IMR-90 (cell line): Measurements from ENCODE around the gene LGALS16. TPM values are rescaled to one million over a fixed set of nuclear protein-coding genes. Genes with fewer than 3 reads are reported as not detected.

Source experiments
- ATAC-seq: fragments of 200-7000 bp; cut with Tn5 transposase; 2 replicates; pipeline ENCODE4 v1.9.1; 2020; ENCODE audit warnings: low read depth, mild to moderate bottlenecking, moderate library complexity
- BruUV-seq: library from RNA; stranded (reverse); fragments of 400-500 nt; replicated peaks from 2 replicates; lab custom pipeline; 2021; lab: Mats Ljungman, UMichigan
- CTCF ChIA-PET: fragments of 300-600 bp; formaldehyde crosslinking; extraction: SDS; loops from one replicate; lab custom pipeline; 2021; ENCODE audit warnings: antibody characterized with exemption; lab: Yijun Ruan, JAX
- POLR2A ChIA-PET: fragments of 300-600 bp; sonication (Branson Sonifier 250); formaldehyde crosslinking; loops from one replicate; lab custom pipeline; 2022; ENCODE audit warnings: antibody characterized with exemption; ENCODE audit not compliant: unreplicated experiment; lab: Charles Lee
- DNase-seq: peaks from one replicate; pipeline ENCODE4 v3.0.0; 2013
- H2AFZ ChIP-seq: replicated peaks from 2 replicates; pipeline ENCODE3; 2013; ENCODE audit warnings: low read length, mild to moderate bottlenecking; ENCODE audit not compliant: poor library complexity
- H2AK5ac ChIP-seq: 2 replicates; pipeline ENCODE4 v1.6.1; 2013; ENCODE audit warnings: low read depth, low read length, inconsistent platforms
- H2AK9ac ChIP-seq: replicated peaks from 2 replicates; pipeline ENCODE3; 2013; ENCODE audit warnings: mild to moderate bottlenecking, low read depth, low read length, moderate library complexity; ENCODE audit not compliant: poor library complexity
- H2BK120ac ChIP-seq: 2 replicates; pipeline ENCODE4 v1.6.1; 2013; ENCODE audit warnings: low read depth, low read length, inconsistent platforms
- H2BK15ac ChIP-seq: 3 replicates; pipeline ENCODE4 v1.6.1; 2013; ENCODE audit warnings: low read depth, low read length, inconsistent platforms
- H2BK20ac ChIP-seq: 2 replicates; pipeline ENCODE4 v1.6.1; 2013; ENCODE audit warnings: low read depth, mild to moderate bottlenecking, inconsistent platforms, low read length, moderate library complexity
- H2BK5ac ChIP-seq: 2 replicates; pipeline ENCODE4 v1.6.1; 2013; ENCODE audit warnings: mild to moderate bottlenecking, low read depth, low read length, inconsistent platforms; ENCODE audit not compliant: poor library complexity, severe bottlenecking
- H3K14ac ChIP-seq: replicated peaks from 2 replicates; pipeline ENCODE4 v1.6.1; 2013; ENCODE audit warnings: low read depth, low read length, inconsistent platforms
- H3K18ac ChIP-seq: 2 replicates; pipeline ENCODE4 v1.6.1; 2013; ENCODE audit warnings: low read depth, low read length, control low read depth
- H3K23ac ChIP-seq: 2 replicates; pipeline ENCODE4 v1.6.1; 2013; ENCODE audit warnings: low read depth, low read length, inconsistent platforms
- H3K27ac ChIP-seq: 2 replicates; pipeline ENCODE4 v1.5.1; 2013; ENCODE audit warnings: mild to moderate bottlenecking, control low read depth, low read length; ENCODE audit not compliant: insufficient read depth
- H3K27me3 ChIP-seq: 2 replicates; pipeline ENCODE4 v1.6.1; 2013; ENCODE audit warnings: low read length; ENCODE audit not compliant: control insufficient read depth, insufficient read depth
- H3K36me3 ChIP-seq: 2 replicates; pipeline ENCODE4 v1.6.1; 2013; ENCODE audit warnings: low read length, mixed read lengths; ENCODE audit not compliant: control insufficient read depth, insufficient read depth
- H3K4ac ChIP-seq: 2 replicates; pipeline ENCODE4 v1.6.1; 2013; ENCODE audit warnings: low read depth, low read length, inconsistent platforms
- H3K4me1 ChIP-seq: 2 replicates; pipeline ENCODE4 v1.6.1; 2013; ENCODE audit warnings: low read length, mixed read lengths; ENCODE audit not compliant: control insufficient read depth, insufficient read depth
- H3K4me2 ChIP-seq: 2 replicates; pipeline ENCODE4 v1.6.1; 2013; ENCODE audit warnings: low read depth, mild to moderate bottlenecking, control low read depth, low read length, moderate library complexity
- H3K4me3 ChIP-seq: 2 replicates; pipeline ENCODE4 v1.5.1; 2013; ENCODE audit warnings: low read depth, mild to moderate bottlenecking, control low read depth, low read length, moderate library complexity; ENCODE audit not compliant: insufficient read depth
- H3K56ac ChIP-seq: 2 replicates; pipeline ENCODE4 v1.6.1; 2013; ENCODE audit warnings: low read length, inconsistent platforms; ENCODE audit not compliant: insufficient read depth; ENCODE audit errors: extremely low read depth
- H3K79me1 ChIP-seq, 2 experiments: 2 replicates each; pipeline ENCODE4 v1.6.1; 2013; ENCODE audit warnings: low read length in 2 of 2, inconsistent platforms in 1 of 2, low read depth in 1 of 2
- H3K9ac ChIP-seq: 2 replicates; pipeline ENCODE4 v1.6.1; 2013; ENCODE audit warnings: low read depth, low read length, control low read depth
- H3K9me1 ChIP-seq: 2 replicates; pipeline ENCODE4 v1.6.1; 2013; ENCODE audit warnings: low read length, inconsistent platforms; ENCODE audit not compliant: insufficient read depth
- H3K9me3 ChIP-seq: 2 replicates; pipeline ENCODE4 v1.6.1; 2013; ENCODE audit warnings: low read length; ENCODE audit not compliant: control insufficient read depth, insufficient read depth
- H4K20me1 ChIP-seq: 2 replicates; pipeline ENCODE4 v1.6.1; 2013; ENCODE audit warnings: low read length, inconsistent platforms; ENCODE audit not compliant: insufficient read depth
- H4K5ac ChIP-seq: 2 replicates; pipeline ENCODE4 v1.6.1; 2013; ENCODE audit warnings: mild to moderate bottlenecking, low read depth, low read length, control low read depth
- H4K8ac ChIP-seq, 2 experiments: 2 replicates each; pipeline ENCODE4 v1.6.1; 2013; ENCODE audit warnings: low read depth in 2 of 2, low read length in 2 of 2, control low read depth in 1 of 2, inconsistent platforms in 1 of 2
- H4K91ac ChIP-seq: 2 replicates; pipeline ENCODE4 v1.6.1; 2013; ENCODE audit warnings: low read depth, low read length, inconsistent platforms; ENCODE audit not compliant: insufficient read depth
- CHD1 ChIP-seq: IDR thresholded peaks from 2 replicates; pipeline ENCODE4 v1.6.1; 2012; ENCODE audit warnings: low read depth, low read length, improper control_type of control experiment
- FOS ChIP-seq: fragments of 150-350 bp; IDR thresholded peaks from 2 replicates; pipeline ENCODE4 v1.6.1; 2016; ENCODE audit warnings: low read depth, low read length
- MXI1 ChIP-seq: IDR thresholded peaks from 2 replicates; pipeline ENCODE4 v1.6.1; 2012; ENCODE audit warnings: low read depth, mild to moderate bottlenecking, low read length, moderate library complexity, borderline replicate concordance
- POLR2A ChIP-seq: IDR thresholded peaks from 2 replicates; pipeline ENCODE4 v1.6.1; 2012; ENCODE audit warnings: mild to moderate bottlenecking, low read depth, low read length
- RAD21 ChIP-seq: IDR thresholded peaks from 2 replicates; pipeline ENCODE4 v1.6.1; 2012; ENCODE audit warnings: low read length, improper control_type of control experiment
- RCOR1 ChIP-seq: IDR thresholded peaks from 2 replicates; pipeline ENCODE4 v1.6.1; 2012; ENCODE audit warnings: mild to moderate bottlenecking, low read length, improper control_type of control experiment; ENCODE audit not compliant: insufficient replicate concordance
- SMC3 ChIP-seq: fragments of 150-350 bp; IDR thresholded peaks from 2 replicates; pipeline ENCODE4 v1.6.1; 2016; ENCODE audit warnings: low read depth, mild to moderate bottlenecking, antibody characterized with exemption, low read length, moderate library complexity
- USF2 ChIP-seq: fragments of 150-350 bp; IDR thresholded peaks from 2 replicates; pipeline ENCODE4 v1.6.1; 2017; ENCODE audit warnings: mild to moderate bottlenecking, antibody characterized with exemption, low read length, low read depth
- WGBS, 2 experiments: methylation state at CpG; one replicate each; pipeline versions ENCODE4 v1.1.5 to v1.1.7; 2013; ENCODE audit warnings: missing lambda C conversion rate in 2 of 2; ENCODE audit not compliant: insufficient read length in 1 of 2; ENCODE audit errors: extremely low coverage in 2 of 2; 5-methylcytosine and 5-hydroxymethylcytosine counted together
- dilution Hi-C: fragments of 300-500 bp; cut with HindIII; formaldehyde crosslinking; loops from one replicate; pipeline ENCODE4 v1.14.3; 2018; ENCODE audit warnings: low sequenced_read_pairs; ENCODE audit not compliant: unreplicated experiment
- in situ Hi-C: fragments of 300-500 bp; cut with MboI; formaldehyde crosslinking; loops from 3 replicates; pipeline ENCODE4 v1.14.3; 2019; ENCODE audit warnings: low sequenced_read_pairs, inconsistent platforms, mixed read lengths
- intact Hi-C: fragments of 100-400 bp; cut with micrococcal nuclease; formaldehyde crosslinking; loops from 2 replicates; pipeline ENCODE4 v1.10.0; 2022
- polyA plus RNA-seq, 3 experiments: library from polyadenylated mRNA; depleted of rRNA; stranded (reverse); fragments of >200 nt; gene quantifications; 2 replicates each; pipeline ENCODE4 v1.2.3, GENCODE V29; 2012; ENCODE audit warnings: low replicate concordance in 1 of 3
- total RNA-seq: library from RNA; depleted of rRNA; stranded (reverse); fragments of >200 nt; gene quantifications from 2 replicates; pipeline ENCODE4 v1.2.3, GENCODE V29; 2012
- TF ChIP-seq, protein P1 (sequence below): conservative IDR thresholded peaks from 2 replicates; pipeline ENCODE4 v1.5.1; 2012; ENCODE audit warnings: mild to moderate bottlenecking, low read depth, low read length, improper control_type of control experiment
- TF ChIP-seq, protein P2 (sequence below): fragments of 150-350 bp; IDR thresholded peaks from 2 replicates; pipeline ENCODE4 v1.6.1; 2016; ENCODE audit warnings: low read depth, mild to moderate bottlenecking, low read length, moderate library complexity, borderline replicate concordance

Gene LGALS16
- total and polyA plus RNA-seq, 2 of the 4 experiments (the other 2 are of a cell fraction): not detected

GRCh38 chr19:39704181-39705044, 48.7 kb downstream of the LGALS16 start, which contains the start of gene LGALS14:
TSS of gene LGALS14 (plus strand) at chr19:39704481. CDS start at chr19:39704529, 48 bp downstream.
- Histone ChIP-seq H2AFZ (no peak within 1 kb of the TSS), H4K20me1 (no peaks in the 10 kb centered on the region), H4K91ac (no peak within 1 kb of the TSS), H2BK5ac (no peak within 1 kb of the TSS), H3K79me1 (no peaks in the 10 kb centered on the region), H3K56ac (no peak within 1 kb of the TSS), H3K4ac (no peak within 1 kb of the TSS), H3K27ac (no peak within 1 kb of the TSS), H3K18ac (no peak within 1 kb of the TSS), H2AK5ac (no peak within 1 kb of the TSS), H2BK120ac (no peak within 1 kb of the TSS), H3K4me2 (no peak within 1 kb of the TSS), H3K14ac (no peak within 1 kb of the TSS), H3K9me1 (no peaks in the 10 kb centered on the region), H2BK15ac (no peak within 1 kb of the TSS), H2AK9ac (no peak within 1 kb of the TSS), H3K9ac (no peak within 1 kb of the TSS), H3K23ac (no peak within 1 kb of the TSS), H3K27me3 (no peaks in the 10 kb centered on the region), H3K4me1 (no peaks in the 10 kb centered on the region), H4K5ac (no peak within 1 kb of the TSS), H3K36me3 (no peaks in the 10 kb centered on the region), H2BK20ac (no peak within 1 kb of the TSS), H3K9me3 (no peaks in the 10 kb centered on the region), H4K8ac (no peak within 1 kb of the TSS), H3K4me3 (no peak within 1 kb of the TSS)
- no peak for DNase-seq
- no peak for ATAC-seq
- dilution Hi-C loops (no loop called here), in situ Hi-C loops (no loop called here), intact Hi-C loops (no loop called here)
- WGBS, 2 experiments: 40% methylated on average over 2 of the region's 6 CpGs; no CpG with 5 or more reads in 1 of the 2 experiments
- no peak for TF ChIP-seq MXI1
- no peak for TF ChIP-seq POLR2A
- no peak for TF ChIP-seq RCOR1
- TF ChIP-seq SMC3: no peak
- TF ChIP-seq, protein P1, sequence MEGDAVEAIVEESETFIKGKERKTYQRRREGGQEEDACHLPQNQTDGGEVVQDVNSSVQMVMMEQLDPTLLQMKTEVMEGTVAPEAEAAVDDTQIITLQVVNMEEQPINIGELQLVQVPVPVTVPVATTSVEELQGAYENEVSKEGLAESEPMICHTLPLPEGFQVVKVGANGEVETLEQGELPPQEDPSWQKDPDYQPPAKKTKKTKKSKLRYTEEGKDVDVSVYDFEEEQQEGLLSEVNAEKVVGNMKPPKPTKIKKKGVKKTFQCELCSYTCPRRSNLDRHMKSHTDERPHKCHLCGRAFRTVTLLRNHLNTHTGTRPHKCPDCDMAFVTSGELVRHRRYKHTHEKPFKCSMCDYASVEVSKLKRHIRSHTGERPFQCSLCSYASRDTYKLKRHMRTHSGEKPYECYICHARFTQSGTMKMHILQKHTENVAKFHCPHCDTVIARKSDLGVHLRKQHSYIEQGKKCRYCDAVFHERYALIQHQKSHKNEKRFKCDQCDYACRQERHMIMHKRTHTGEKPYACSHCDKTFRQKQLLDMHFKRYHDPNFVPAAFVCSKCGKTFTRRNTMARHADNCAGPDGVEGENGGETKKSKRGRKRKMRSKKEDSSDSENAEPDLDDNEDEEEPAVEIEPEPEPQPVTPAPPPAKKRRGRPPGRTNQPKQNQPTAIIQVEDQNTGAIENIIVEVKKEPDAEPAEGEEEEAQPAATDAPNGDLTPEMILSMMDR: no peak
- no peak for TF ChIP-seq USF2
- TF ChIP-seq, protein P2, sequence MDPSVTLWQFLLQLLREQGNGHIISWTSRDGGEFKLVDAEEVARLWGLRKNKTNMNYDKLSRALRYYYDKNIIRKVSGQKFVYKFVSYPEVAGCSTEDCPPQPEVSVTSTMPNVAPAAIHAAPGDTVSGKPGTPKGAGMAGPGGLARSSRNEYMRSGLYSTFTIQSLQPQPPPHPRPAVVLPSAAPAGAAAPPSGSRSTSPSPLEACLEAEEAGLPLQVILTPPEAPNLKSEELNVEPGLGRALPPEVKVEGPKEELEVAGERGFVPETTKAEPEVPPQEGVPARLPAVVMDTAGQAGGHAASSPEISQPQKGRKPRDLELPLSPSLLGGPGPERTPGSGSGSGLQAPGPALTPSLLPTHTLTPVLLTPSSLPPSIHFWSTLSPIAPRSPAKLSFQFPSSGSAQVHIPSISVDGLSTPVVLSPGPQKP: no peak
- TF ChIP-seq CHD1: no peak
- TF ChIP-seq FOS: no peak
- TF ChIP-seq RAD21: no peak
- ChIA-PET CTCF (no interaction called here), POLR2A (no interaction called here)
- BruUV-seq: no TSS peak
